NCI-H1930 (cell line): ENCODE results near the gene CCDC148.
"Not testable (repeated sequence)": the region's sequence is repeated elsewhere in the genome, so short reads cannot be mapped to it uniquely, and the experiment has no call there.

Source experiments
- DNase-seq, 2 experiments: peaks; one replicate each; lab custom pipeline; 2025; lab: John Stamatoyannopoulos, UW

Gene CCDC148

GRCh38 chr2:158291544-158292180, 164.9 kb downstream of the CCDC148 start:
- no peak for DNase-seq

DNA sequence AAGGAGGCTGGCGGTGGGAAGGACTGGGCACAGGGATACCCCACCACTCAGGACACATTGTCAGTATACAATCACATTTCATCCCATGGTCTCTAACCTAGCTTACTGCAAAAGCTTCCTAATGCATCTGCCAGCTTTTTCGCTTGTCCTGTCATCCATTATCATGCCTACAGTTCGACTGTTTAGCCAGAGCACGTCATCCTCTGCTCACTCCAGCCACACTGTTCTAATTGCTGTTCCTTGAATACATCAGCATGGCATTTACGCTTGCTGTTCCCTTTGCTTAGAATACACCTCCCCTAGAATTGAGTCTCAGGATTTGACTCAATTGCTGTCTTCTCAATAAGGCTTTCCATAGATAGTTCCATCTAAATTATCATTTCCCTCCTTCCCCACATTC, 166.3 kb downstream of the CCDC148 start:
- no peak for DNase-seq

- DNase-seq = no peak
These were observed 179.7 kb downstream of the CCDC148 start for GRCh38 chr2:158276619-158277471.

GRCh38 chr2:158273791-158274190, 182.8 kb downstream of the CCDC148 start:
- no peak for DNase-seq

- DNase-seq = no peak
These were observed 186.0 kb downstream of the CCDC148 start for GRCh38 chr2:158270536-158270935.

- no peak for DNase-seq
These were observed 187.4 kb downstream of the CCDC148 start for GRCh38 chr2:158269143-158269542.

DNA sequence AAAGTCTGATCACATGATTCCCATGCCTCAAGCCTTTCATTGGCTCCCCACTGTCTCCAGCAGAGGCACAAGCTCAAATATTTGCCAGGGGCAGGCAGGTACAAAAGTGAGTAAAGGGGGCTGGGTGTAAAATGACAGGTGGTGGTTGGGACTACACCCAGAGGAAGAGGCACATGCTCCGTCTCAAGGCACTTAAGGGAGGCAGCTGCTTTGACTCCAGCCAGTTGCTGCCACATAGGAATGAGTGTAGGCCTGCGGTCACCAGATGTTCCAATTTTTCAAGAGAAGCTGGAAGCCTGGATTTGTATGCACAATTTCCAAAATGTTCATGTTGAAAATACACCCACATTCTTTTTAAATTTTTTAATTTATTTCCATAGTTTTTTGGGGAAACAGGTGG, 190.4 kb downstream of the CCDC148 start:
- no peak for DNase-seq

- DNase-seq = peak; percentile 82 to 83
These were observed 201.3 kb downstream of the CCDC148 start for GRCh38 chr2:158255257-158255656.

- DNase-seq = no peak
These were observed 203.4 kb downstream of the CCDC148 start for GRCh38 chr2:158253170-158253569.

DNA sequence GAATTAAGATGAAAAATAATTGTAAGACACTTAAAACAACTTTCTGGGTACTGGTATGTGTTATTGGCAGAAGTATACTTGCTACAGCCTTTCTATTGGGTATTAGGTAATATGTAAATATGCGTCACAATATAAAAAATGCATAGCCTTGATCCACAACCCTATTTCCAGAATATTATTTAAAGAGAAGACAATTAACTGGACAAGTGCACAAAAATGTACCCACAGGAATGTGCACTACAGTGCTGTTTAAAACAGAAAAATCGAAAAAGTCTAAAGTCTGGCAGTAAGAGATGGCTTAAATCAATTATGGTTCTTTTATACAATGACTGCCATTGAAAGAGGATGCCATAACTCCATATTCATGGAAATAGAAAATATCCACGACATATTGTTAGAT, 205.2 kb downstream of the CCDC148 start:
- DNase-seq = no peak

DNA sequence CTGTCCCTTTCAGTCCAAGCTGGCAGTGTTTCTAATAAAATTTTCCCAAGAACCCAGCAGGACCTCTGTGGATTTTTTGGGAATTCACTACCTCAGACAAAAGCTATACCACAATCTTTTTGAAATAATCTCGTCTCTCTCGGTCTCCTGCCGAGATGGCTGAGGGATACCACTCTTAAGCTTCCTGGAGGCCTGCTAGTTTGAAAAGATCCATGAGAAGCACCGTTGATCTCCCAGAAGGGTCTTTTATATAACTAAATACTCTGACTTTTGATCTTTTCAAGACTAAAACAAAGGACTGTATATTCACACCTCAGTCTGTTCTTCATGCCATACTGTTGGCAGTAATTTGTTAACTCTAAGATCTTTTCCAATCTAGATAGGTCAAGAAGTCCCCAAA, 213.2 kb downstream of the CCDC148 start:
- DNase-seq = no peak

- no peak for DNase-seq
These were observed 214.3 kb downstream of the CCDC148 start for GRCh38 chr2:158242280-158242679.

DNA sequence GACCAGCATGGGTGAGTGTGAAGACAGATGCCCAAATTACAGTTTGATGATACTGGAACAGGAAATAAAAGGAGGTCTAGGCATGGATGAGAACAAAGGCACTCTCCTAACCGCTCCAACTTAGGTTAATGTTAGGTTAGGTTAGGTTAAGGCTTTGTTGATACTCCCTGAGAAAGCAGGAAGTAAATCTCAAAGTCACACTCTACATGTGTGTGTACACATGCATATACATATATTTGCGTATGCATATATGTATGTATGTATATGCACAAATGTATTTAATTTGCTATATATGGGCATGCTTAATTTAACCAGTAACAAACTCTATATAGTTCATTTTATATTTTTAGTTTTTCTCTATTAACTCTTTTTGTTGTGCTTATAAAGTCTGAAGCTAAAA, 215.6 kb downstream of the CCDC148 start:
- DNase-seq = no peak

DNA sequence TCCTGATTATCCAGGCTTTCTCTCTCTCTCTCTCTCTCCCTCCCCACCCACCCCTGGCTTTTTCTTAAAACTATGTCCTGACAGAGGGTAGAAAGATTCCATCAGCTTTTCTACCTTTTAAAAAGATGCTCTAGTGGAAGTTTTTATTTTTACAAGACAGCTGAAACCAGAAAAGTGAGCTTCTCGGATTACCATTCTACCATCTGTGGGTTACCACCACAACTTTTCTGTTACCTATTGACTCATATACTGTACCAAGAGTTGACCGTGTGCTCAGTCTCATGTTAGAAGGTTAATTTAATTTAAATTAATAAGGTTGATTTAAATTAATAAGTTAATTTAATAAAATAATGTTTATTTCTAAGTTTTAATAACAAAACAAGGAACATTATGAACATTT, 217.3 kb downstream of the CCDC148 start:
- no peak for DNase-seq

DNA sequence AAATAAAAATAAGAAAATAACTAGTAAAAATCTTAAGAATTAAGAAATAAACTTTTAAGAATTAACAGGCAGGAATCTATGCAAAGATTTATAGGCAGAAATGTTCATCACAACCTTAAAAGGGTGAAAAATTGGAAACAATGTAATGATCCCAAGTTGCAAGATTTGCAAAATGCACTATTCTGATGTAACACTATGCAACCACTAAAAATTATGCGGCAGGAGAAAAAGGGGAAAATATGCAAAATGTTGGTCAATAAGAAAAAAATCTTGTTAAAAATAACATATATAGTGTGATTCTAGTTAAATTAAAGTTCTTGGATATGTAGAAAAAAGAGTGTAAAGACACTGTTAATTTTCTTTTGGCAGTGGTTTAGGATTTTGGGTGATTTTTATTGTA, 222.1 kb downstream of the CCDC148 start:
- DNase-seq = no peak

DNA sequence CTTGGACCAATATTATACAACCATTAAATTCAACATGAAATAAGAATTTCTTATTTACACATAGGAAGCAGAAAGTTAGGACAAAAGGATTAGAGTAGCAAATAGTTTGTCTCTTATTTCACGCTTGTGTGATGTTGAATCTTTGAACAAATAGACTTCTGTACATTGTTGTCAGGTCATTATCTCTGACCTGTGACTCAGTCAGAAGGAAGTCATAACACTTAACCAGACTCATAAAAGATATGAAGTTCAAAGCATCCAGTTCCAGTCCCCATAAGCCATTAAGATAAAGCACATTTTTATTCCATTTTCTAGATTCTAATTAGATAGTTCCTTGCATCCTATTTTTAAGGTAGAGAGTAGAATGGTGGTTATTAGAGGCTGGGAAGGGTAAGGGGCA, 224.1 kb downstream of the CCDC148 start:
- no peak for DNase-seq

GRCh38 chr2:158228943-158229508, 227.5 kb downstream of the CCDC148 start:
- DNase-seq = no peak

DNA sequence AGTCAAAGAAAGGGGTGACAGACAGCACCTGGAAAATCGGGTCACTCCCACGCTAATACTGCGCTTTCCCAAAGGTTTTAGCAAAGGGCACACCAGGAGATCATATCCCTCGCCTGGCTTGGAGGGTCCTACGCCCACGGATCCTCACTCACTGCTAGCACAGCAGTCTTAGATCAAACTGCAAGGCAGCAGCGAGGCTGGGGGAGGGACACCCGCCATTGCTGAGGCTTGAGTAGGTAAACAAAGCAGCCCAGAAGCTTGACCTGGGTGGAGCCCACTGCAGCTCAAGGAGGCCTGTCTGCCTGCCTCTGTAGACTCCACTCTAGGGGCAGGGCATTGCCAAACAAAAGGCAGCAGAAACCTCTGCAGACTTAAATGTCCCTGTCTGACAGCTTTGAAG, 233.5 kb downstream of the CCDC148 start:
- not testable (repeated sequence) for DNase-seq

DNA sequence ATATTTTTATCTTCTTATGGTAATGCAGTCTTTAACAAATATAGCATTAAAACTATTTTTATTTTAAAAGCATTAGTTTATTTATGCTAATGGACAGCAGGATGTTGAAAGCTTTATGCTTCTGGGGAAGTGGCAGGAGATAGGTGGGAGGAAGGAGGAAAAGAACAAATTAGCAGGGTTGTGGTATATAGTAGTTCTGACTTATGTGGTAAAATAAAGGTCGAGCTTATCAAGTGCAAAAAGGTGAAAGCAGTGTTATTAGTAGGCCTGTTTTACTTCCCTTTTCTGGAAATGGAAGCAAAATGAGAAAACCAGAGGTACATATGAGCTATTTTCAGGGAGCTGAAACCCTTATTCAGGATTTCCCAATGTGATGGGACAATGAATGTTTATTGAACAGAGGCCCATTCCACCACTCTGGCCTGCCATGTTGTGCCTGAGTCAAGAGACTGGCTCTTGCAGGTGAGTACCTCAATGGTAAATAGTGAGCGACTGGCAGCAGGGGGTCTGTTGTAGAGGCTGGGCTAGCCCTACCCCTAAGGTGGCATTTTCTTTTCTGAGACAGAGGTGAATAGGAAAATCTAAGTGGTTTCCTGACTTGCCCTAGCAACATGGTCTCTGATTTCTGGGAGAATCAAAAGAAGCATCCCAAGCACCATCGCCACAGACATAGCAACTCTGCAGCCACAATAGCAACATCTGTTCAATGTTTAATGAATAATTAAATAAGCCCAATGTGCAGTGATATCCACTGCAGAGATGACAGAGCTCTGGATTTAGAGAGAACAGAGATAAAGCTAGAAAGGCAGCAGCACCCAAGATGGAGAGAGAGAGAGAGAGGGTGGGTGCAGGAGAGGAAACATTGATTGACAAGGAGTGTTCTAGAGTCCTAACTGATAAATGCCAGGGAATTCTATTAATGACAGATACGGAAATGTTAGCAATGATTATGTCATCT, 235.2 kb downstream of the CCDC148 start:
- no peak for DNase-seq

- DNase-seq = no peak
These were observed 239.0 kb downstream of the CCDC148 start for GRCh38 chr2:158217593-158217992.

DNA sequence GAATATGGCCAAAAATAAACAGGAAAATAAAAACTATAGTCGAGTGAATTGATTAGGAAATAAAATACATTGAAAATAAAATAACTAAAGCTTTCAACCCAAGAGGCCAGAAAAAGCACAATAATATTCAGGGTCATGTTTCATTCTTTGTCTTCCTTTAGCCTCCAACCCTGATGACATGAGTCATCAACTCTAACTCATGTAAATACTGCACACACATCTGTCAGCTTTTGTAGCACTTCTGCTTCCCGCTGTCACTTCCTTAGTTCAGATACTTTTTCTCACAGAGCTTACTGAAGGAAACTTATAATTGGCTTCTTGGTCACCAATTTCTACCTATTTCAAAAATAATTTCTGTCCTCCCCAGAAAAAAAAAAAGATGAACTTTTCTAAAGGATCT, 242.1 kb downstream of the CCDC148 start:
- peak in 1 of 2 experiments; percentile 24 for DNase-seq

GRCh38 chr2:158213773-158214172, 242.8 kb downstream of the CCDC148 start:
- peak in 1 of 2 experiments; percentile 31 for DNase-seq
